ENCODE measurements around the gene FZD1.

The FZD1 gene
- 19.3 to 114 (median 59.9) reads per million in 17 experiments for total RNA-seq

DNA sequence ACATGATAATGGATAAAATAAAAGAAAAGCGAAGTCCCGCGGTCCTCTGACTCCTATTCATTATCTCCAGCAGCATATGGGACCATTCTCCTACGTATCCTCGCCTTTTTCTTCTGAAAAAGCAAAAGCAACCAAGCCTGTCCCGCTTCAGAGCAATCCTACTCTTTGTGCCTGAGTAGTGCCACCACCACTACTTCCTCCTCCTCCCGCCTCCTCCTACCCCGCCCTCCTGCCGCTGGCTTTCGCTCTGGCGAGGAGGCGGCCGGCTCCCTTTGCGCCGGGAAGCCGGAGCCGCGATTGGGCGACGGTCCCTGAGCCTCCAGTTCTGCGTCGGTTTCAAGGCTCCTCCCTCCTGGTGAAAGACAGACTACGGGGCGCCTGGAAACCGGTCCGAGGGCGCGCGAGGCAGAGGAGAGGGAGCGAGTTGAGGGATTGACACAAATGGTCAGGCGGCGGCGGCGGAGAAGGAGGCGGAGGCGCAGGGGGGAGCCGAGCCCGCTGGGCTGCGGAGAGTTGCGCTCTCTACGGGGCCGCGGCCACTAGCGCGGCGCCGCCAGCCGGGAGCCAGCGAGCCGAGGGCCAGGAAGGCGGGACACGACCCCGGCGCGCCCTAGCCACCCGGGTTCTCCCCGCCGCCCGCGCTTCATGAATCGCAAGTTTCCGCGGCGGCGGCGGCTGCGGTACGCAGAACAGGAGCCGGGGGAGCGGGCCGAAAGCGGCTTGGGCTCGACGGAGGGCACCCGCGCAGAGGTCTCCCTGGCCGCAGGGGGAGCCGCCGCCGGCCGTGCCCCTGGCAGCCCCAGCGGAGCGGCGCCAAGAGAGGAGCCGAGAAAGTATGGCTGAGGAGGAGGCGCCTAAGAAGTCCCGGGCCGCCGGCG lies at the start of gene FZD1:
TSS of gene FZD1 (plus strand) at position 388 of the 878 bp plus-strand sequence. CDS start at position 836, 448 bp downstream.
- DNase-seq, result peak; percentile 97 to 99 (median 98)

DNA sequence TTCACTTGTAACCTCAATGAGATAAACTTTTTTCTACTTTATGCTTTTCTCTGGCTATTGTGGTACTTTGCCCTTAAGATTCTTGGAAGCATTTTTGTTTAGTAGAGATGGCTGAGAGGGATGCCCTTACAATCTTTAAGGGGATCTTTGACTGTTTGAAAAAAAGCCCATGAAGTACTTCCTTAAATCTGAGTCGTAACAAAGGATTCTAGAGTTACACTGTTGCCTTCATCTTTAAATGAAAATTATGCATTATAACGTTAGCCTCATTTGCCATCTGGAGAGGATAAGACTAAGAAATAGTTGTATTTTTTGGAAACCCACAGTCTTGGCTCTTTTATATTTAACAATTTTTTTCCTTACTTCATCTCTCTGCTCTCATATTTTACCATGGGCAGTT lies 37.8 kb upstream of the FZD1 start:
- DNase-seq, result no peak

DNA sequence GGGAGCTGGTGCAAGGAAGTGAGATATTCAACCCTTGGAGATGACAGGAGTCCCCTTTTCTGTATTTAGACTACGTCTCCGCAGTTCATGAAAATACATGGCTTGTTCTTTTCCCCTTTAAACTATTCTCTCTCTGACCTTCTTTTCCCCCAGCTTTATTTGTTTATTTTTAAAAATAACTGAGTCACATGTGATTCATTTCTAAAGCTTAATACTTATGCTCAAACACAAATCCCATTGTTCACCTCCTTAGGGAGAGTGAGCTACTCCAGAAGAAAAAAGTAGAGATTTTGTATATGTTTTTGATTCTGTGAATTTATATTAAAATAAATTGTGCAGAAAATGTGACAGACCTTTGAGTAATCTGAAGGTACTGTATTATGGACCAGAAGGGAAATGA lies 35.9 kb upstream of the FZD1 start:
- DNase-seq, result no peak

DNA sequence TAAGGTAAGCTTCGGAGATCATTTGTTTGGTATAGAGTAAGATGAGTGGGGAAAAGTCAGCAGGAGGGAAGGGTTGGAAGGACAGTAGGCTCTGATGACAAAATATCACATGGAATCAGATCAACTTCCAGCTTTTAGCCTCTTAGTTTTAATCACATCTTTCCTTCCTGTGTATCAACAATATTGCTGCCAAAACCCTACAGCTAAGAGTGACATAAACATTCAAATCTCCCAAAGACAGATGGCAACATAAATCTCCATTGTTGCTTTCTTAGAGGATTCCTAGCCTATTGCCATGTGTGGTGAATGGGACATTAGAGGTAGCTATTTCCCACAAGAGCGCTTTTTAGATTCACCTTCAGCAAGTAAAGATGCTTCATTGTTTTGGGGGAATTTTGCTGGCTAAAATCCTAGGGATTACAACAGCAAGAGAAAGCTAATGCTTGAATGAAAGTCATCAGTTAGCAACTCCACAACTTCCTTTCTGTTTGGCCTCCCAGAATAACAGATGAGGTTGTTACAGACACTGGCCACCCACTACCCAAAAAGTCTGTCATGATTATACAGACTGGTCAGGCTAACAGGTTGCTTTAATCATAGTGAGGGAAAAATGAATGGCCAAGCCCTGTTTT lies 35.2 kb upstream of the FZD1 start:
- DNase-seq, result no peak

DNA sequence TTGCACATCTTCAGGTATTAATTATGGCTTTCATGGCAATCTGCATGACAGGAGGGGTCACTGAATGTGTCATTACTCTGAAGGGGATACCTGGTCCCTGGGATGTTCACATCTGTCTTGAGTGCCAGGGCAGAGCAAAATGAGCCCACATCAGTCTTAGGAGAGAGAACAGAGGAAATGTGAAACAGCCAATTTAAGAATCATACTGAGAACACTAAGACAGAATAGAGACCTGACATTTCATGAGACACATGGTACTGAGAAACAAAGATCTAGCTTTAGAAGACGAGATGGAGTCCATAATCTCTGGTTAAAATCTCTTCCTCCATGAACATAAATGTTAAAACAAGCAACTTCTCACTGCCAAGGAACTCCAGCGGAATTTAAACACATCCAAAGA lies 34.1 kb upstream of the FZD1 start:
- no peak for DNase-seq

DNA sequence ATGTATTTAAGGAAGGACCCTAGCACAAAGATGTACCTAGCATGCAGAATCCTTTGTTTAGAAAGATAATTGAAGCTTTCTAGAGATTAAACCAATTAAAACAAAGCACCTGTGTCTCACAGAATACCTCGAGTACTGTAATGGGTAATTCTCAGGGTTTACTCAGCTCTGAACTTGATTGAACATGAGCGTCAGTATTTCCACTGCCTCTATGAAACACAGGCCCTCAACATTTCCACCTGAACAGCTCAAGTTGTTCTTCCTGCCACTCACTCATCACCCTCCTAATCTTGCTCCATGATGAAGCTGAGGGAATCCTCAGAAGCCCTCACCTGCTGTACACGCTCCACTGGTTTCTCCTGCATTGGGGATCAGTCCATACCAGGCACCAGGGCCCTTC lies 33.7 kb upstream of the FZD1 start:
- DNase-seq, result no peak

DNA sequence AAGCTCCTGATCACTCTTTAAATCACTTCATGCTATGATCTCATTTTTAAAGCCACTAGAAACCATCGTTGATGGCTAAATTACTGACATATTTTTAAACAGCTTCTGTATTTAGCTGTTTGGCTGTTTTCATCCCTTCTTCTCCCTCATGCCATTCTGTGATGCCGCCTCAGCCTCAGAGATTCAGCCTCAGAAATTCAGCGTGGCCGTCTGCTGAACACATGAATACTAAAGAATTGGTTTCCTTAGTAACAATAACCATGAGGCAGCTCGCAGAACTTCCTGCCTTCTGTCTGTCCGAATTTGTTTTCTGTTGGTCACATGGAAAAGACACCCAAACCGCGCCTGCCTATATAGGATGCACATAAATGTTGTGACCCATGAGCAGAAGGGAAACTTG lies 31.0 kb upstream of the FZD1 start:
- no peak for DNase-seq

DNA sequence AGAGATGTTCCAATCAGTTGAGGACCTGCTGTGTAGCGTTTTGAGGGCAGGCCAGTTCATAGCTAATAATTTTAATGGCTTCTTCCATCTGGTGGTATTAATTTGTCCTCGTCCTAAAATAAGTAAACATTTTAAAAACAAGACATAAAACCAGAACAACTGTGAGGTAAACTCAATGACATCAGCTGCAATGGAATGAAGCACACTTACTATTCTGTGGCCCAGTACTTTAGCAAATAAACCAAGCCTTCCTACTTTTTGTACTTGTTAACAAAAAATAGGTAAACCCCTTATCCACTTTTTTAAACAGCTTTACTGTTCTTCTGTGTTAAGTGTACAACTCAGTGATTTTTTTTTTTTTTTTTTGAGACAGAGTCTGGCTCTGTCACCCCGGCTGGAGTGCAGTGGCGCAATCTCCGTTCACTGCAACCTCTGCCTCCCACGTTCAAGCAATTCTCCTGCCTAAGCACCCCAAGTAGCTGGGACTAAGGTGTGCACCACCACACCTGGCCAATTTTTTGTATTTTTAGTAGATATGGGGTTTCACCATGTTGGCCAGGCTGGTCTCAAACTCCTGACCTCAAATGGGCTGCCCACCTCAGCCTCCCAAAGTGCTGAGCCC lies 28.9 kb upstream of the FZD1 start:
- DNase-seq, result peak in 2 of 4 experiments; percentile 10 to 27

DNA sequence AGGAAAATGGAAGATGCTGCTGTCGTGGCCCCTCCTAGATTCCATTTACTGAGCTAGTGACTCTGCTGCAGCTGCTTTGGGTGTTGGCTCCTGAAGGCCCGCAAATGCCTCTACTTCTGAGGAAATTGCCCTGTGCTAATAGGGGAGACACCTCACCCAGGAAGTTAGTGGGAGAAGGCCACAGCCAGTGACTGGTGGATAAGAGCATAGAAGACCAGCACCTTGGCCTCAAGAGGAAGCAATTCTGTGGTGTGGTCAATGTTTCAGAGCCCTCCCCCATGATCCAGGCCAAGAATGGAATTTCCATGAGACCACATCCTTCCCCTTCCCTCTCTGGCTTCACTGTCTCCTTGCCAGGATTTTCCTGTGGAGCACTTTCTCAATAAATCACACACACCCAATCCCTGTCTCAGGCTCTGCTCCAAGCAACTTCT lies 25.0 kb upstream of the FZD1 start:
- DNase-seq, result peak; percentile 33 to 64 (median 58)

DNA sequence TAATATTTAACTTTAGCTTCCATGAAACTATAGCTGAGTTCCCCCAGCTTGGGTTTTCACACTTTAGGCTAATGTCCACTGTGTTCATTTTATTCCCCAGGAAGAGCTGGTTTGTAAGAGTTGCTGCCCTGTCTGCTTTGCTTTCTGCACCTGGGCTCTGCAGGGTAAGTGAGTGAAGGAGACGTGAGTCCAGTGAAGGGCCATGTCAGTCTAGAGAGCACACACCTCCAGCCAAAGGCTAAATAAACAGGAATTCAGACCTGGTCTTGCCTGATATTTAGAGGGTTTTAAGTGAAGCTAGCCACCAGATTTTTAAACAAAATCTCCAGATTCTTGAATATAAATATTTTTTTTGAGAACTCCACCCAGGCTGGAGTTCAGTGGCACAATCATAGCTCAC lies 24.5 kb upstream of the FZD1 start:
- DNase-seq, result no peak

DNA sequence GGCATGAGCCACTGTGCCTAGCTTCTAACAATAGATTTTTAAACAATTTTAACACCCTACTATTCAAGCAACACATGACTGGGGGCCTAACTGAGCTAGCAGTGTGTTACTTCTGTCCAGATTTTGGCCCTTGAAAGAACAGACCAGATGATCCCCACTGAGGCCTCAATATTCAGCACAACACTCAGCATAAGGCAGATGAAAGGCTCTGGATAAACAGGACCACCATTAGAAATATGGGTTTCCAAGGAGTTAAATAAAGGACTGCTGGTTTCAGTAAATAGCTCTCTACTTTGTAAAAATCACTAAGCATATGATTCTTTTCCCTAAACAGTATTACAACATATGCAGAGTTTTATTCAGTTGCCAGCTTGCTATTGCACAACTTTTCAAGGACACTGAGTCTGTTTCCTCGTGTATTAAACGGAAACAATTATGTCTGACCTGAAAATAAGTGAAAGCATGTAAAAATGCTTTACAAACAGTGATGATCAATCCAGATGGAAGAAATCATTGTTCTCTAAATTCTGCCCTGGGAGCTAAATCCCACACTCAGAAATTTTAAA lies 23.8 kb upstream of the FZD1 start:
- peak; percentile 21 to 77 (median 54) for DNase-seq

DNA sequence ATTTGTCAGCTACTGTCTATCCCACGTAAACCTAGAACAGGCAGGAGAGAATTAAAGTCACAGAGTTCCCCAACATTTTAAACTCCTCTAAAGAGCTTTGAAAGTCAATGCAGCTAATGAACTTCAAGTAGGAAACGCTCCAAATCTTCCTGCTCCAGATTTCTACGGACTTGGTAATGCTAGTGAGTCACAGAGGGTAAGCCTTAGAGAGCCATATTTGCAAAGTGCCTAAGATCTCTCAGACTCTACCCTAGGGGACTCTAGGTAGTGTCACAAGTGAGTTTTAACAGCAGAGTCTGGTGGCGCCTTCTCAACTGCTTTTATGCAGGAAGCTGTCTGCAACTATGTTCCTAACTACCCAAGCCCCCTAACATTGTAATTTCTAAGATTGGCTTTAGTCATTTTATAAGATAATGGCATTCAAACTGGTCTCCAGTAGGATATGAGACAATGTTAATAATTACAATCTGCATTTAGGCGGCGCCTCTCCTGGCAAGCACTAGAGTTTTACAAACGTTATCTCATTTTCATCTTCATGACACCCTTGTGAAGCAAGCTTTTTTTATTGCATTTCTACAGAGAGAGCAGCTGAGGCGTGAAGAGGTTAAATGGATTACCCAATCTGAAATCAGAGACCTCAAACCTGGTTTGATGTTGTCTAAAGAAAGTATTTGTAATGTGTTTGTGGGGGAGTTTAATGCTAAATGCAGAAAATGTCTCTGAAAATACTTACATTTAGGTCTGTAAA lies 22.0 kb upstream of the FZD1 start:
- no peak for DNase-seq

DNA sequence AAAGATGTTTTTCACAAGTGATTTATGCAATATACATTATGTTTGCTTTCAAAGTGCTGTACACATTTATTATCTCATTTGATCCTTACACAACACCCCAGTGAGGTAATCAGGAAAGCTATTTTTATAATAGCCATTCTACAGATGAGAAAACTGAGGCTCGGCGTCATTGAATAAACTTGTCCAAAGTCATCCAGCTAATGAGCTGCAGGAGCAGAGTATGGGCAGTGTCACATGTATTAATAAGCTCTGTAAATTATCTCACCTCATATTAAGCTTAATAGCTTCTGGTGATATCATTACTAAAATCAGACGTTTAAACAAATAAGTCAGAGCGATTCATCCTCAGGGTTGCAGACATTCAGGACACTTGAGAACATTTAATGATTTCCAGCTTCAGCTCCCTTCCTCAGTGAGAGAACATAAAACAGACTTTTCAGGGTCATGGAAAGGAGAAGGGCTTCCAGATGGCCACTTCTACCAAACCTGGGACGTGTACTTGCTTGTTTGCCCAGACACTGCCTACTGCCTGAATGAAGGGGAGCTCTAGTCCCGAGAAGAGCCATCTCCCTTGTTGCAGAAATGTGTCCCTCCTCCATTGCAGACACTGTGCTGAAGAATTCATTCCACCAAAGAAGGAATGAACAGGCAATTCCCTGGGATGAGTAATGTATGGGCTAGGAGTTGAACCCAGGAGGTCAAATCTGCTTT lies 20.5 kb upstream of the FZD1 start:
- DNase-seq, result no peak

DNA sequence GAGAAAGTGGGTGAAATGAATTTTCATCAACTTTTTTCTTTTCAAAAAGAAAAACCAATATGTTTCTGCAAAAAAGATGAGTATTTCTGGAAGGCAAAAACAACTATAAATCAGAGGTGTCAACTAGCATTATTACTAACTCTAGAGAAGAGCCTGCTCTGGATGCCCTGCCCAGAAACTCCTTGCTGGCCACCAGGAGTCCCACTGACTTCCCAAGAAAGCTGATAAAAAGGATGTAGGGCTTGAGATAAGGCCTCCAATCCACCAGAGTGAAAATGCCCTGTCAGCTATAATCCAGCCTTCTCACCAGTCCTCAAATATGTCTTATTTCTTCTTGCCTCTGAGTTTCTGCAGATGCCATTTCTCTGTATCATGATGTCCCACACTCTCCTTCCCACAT lies 16.7 kb upstream of the FZD1 start:
- DNase-seq, result peak in 1 of 4 experiments; percentile 7

DNA sequence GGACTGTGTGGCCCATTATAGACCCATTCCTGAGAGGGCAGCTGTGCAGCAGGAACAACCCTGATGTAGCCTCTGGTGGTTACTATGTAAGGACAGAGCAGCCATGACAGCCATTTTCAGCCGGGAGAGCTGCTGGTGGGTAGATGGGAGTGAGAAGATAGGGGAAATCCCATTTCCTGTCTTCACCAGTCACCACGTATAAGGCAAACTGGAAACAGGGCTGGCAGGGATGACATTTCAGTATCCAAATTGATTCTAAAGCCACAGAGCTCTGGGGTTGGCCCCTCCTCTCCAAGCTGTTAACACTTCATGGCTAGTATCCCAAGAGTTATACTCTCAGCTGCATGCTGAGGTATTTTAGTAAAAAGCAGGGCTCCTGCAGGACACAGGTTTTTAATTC lies 15.2 kb upstream of the FZD1 start:
- DNase-seq, result peak in 1 of 4 experiments; percentile 3

DNA sequence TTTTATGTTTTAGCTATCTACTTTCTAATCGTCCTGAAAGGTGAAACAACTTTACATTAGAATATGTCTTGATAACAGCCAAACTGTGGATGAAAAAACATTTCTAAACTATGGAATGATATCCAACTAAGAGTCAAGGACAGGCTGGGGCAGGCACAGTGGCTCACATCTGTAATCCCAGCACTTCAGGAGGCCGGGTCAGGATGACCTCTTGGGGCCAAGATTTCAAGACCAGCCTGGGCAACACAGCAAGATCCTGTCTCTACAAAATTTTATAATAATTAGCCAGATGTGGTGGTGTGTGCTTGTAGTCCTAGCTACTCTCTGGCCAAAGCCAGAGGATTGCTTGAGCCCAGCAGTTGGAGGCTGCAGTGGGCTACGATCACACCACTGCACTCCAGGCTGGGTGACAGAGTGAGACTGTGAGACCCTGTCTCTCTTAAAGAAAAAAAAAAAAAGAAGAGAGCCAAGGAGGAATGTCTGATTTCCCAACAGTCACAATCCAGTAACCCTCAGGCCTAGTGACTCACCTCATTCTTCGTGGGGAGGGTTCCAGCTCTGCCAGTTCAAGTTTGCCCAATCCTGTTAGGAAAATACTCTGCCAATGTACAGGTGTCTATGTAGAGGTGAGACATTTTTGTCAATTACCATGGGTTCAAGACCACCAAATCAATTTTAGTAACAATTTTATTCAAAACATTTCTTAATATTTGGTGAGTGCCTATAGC lies 14.6 kb upstream of the FZD1 start:
- DNase-seq, result no peak

DNA sequence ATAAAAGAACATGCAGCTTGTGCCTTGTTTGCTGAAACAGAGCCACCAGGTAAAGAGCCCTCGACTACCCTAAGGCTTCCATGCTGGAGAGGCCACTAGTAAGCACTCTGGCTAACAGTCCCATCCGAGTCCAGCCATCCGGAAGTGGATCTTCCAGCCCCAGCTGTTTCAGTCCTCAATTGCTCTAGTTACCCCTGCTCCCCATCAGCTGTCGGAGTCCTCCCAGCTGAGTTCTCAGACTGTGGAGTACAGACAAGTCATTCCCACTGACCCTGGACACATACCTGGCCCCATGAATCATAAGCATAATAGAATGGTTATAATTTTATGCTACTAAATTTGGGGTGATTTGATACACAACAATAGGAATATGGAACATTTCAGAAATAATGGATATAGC lies 13.5 kb upstream of the FZD1 start:
- no peak for DNase-seq

DNA sequence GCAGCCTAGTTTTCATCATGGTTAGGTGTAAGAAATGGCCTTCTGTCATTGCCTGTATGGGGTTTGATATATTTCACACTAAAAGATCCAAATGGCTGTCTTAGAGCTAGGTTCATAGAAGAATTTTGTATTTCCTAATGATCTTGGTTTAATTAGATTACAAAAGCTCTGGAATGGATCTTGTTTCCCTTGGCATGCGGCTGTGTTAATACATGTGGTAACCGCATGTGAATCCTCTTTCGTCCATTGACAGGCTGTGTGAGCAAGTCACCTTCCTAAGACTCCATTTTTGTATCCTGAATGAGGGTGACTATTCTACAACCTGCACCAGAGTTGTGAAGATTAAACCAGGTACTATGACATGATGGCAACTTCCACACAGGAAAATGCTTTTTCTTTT lies 12.4 kb upstream of the FZD1 start:
- no peak for DNase-seq

DNA sequence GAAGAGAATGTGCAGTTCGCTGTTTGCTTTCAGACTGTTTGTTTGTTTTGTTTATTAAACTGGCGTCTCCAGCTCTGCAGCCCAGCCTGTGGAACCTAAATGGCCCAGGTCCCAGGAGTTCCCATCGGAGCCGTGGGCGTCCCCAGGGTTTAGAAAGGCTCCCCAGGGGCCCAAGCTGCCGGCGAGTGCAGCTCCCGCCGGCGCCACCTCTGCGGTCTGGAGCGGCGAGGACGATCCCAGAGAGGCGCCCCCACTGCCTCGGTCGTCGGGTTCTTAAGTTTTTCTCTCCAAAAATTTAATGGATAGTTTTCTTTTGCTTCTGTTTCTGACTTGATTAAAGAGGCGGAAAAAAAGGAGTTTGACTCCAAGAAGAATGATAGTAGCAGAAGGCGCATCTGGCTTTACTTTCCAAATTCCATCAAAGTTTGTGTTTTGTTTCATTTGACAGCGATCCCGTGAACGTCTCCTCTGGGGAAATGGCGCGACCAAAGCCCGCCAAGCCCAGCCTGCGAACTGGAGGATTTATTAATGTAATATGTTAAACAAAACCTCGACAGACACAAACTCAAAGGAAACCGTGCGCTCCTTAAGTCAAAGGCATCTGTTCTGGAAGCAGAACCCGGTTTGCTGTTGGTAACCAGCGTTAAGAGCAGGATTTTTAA lies 718 bp upstream of the FZD1 start:
- DNase-seq, result peak; percentile 18 to 64 (median 49)

DNA sequence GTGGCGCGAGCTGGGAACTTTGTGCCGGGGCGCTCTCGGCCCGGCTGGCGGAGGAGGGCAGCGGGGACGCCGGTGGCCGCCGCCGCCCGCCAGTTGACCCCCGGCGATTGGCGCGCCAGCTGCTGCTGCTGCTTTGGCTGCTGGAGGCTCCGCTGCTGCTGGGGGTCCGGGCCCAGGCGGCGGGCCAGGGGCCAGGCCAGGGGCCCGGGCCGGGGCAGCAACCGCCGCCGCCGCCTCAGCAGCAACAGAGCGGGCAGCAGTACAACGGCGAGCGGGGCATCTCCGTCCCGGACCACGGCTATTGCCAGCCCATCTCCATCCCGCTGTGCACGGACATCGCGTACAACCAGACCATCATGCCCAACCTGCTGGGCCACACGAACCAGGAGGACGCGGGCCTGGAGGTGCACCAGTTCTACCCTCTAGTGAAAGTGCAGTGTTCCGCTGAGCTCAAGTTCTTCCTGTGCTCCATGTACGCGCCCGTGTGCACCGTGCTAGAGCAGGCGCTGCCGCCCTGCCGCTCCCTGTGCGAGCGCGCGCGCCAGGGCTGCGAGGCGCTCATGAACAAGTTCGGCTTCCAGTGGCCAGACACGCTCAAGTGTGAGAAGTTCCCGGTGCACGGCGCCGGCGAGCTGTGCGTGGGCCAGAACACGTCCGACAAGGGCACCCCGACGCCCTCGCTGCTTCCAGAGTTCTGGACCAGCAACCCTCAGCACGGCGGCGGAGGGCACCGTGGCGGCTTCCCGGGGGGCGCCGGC lies 870 bp downstream of the FZD1 start:
- DNase-seq, result peak; percentile 56 to 85 (median 72)
